GM12878 (cell line): ENCODE measurements around the gene UBA7. TPM values are rescaled to one million over a fixed set of nuclear protein-coding genes. Genes with fewer than 3 reads are reported as not detected.

ENCODE experiments used
- ATAC-seq: fragments of 200-7000 bp; cut with Tn5 transposase; 3 replicates; pipeline ENCODE4 v1.9.1; 2020; ENCODE audit warnings: mild to moderate bottlenecking, moderate library complexity
- BruUV-seq: library from RNA; stranded (reverse); fragments of 400-500 nt; replicated peaks from 2 replicates; lab custom pipeline; 2021; lab: Mats Ljungman, UMichigan
- CTCF ChIA-PET: fragments of 300-600 bp; sonication (Branson Sonifier 250); formaldehyde crosslinking; extraction: SDS; loops from one replicate; lab custom pipeline; 2021; ENCODE audit warnings: inconsistent platforms; lab: Yijun Ruan, JAX
- POLR2A ChIA-PET: fragments of 350-600 bp; formaldehyde crosslinking; extraction: SDS; loops from one replicate; lab custom pipeline; 2021; ENCODE audit warnings: inconsistent platforms; lab: Charles Lee
- RAD21 ChIA-PET: fragments of 300-600 bp; sonication (Branson Sonifier 250); formaldehyde crosslinking; loops from one replicate; lab custom pipeline; 2023; ENCODE audit warnings: antibody characterized with exemption; ENCODE audit not compliant: unreplicated experiment; lab: Charles Lee
- SMC1A ChIA-PET: fragments of 300-600 bp; sonication (Branson Sonifier 250); formaldehyde crosslinking; loops from one replicate; lab custom pipeline; 2023; ENCODE audit not compliant: unreplicated experiment, uncharacterized antibody; lab: Charles Lee
- DNase-seq: peaks from one replicate; pipeline ENCODE4 v3.0.0-alpha.2; 2011; ENCODE audit warnings: low read depth, low spot score
- FAIRE-seq: peaks from 3 replicates; lab custom pipeline; 2011; peaks lifted over from hg19 to GRCh38; lab: Jason Lieb, UNC
- H2AFZ ChIP-seq: 2 replicates; pipeline ENCODE4 v1.6.0; 2011; ENCODE audit warnings: low read depth, low read length, control low read depth; ENCODE audit not compliant: control insufficient read depth
- H3K27ac ChIP-seq: 2 replicates; pipeline ENCODE4 v1.5.1; 2011; ENCODE audit warnings: control low read depth; ENCODE audit not compliant: control insufficient read depth, insufficient read depth
- H3K27me3 ChIP-seq, 2 experiments: replicated peaks in 1 of 2; 2 replicates each; pipeline versions ENCODE4 v1.6.0 to v1.6.1; 2011; ENCODE audit warnings: low read length in 1 of 2; ENCODE audit not compliant: control insufficient read depth in 2 of 2, insufficient read depth in 2 of 2
- H3K36me3 ChIP-seq, 2 experiments: 2 replicates each; pipeline ENCODE4 v1.5.1; 2011; ENCODE audit warnings: low read length in 1 of 2; ENCODE audit not compliant: control insufficient read depth in 2 of 2, insufficient read depth in 2 of 2
- H3K4me1 ChIP-seq: 2 replicates; pipeline ENCODE4 v1.6.1; 2011; ENCODE audit warnings: mild to moderate bottlenecking, low read length, moderate library complexity, mixed read lengths; ENCODE audit not compliant: control insufficient read depth, insufficient read depth
- H3K4me2 ChIP-seq: 2 replicates; pipeline ENCODE4 v1.6.0; 2011; ENCODE audit warnings: control low read depth; ENCODE audit not compliant: control insufficient read depth, insufficient read depth
- H3K4me3 ChIP-seq: fragments of 200-600 bp; sonication (generic); 2 replicates; pipeline ENCODE4 v1.5.1; 2016
- H3K79me2 ChIP-seq: 2 replicates; pipeline ENCODE4 v1.6.0; 2011; ENCODE audit warnings: low read length; ENCODE audit not compliant: control insufficient read depth, insufficient read depth
- H3K9ac ChIP-seq: 2 replicates; pipeline ENCODE4 v1.8.0; 2011; ENCODE audit warnings: low read length, control low read depth, mixed read lengths; ENCODE audit not compliant: control insufficient read depth, insufficient read depth
- H3K9me3 ChIP-seq: replicated peaks from 3 replicates; pipeline ENCODE4 v1.5.1; 2011; ENCODE audit warnings: mild to moderate bottlenecking, low read length; ENCODE audit not compliant: control insufficient read depth, insufficient read depth
- H4K20me1 ChIP-seq: 2 replicates; pipeline ENCODE4 v1.6.0; 2011; ENCODE audit not compliant: control insufficient read depth, insufficient read depth
- BCL11A ChIP-seq: IDR thresholded peaks from 2 replicates; pipeline ENCODE4 v1.6.1; 2011; ENCODE audit warnings: low read depth, low read length
- CBX5 ChIP-seq: sonication (generic); IDR thresholded peaks from 2 replicates; pipeline ENCODE4 v1.6.1; 2016; ENCODE audit warnings: low read depth, moderate library complexity, mild to moderate bottlenecking, inconsistent platforms
- EGR1 ChIP-seq, 2 experiments: IDR thresholded peaks; 1 replicate in 1 of 2; 2 replicates in 1 of 2; pipeline ENCODE4 v1.6.1; 2011 to 2012; ENCODE audit warnings: low read depth in 2 of 2, low read length in 2 of 2, borderline replicate concordance in 1 of 2, mild to moderate bottlenecking in 1 of 2, moderate library complexity in 1 of 2
- HDAC2 ChIP-seq: fragments of 200-600 bp; sonication (generic); IDR thresholded peaks from 2 replicates; pipeline ENCODE4 v1.6.1; 2017
- RBBP5 ChIP-seq: fragments of 200-600 bp; sonication (generic); conservative IDR thresholded peaks from 2 replicates; pipeline ENCODE4 v1.6.1; 2016
- SIX5 ChIP-seq: IDR thresholded peaks from 2 replicates; pipeline ENCODE4 v1.6.1; 2011; ENCODE audit warnings: mild to moderate bottlenecking, low read depth, low read length, moderate library complexity; ENCODE audit not compliant: severe bottlenecking
- SMAD1 ChIP-seq: fragments of 450-650 bp; IDR thresholded peaks from 2 replicates; pipeline ENCODE4 v1.6.1; 2018; ENCODE audit warnings: mild to moderate bottlenecking, low read depth; ENCODE audit not compliant: partially characterized antibody
- SP1 ChIP-seq: IDR thresholded peaks from one replicate; pipeline ENCODE4 v1.6.1; 2011; ENCODE audit warnings: low read depth, low read length
- TARDBP ChIP-seq: IDR thresholded peaks from 2 replicates; pipeline ENCODE4 v1.6.1; 2016; ENCODE audit warnings: borderline replicate concordance
- ZBTB4 ChIP-seq: fragments of 450-650 bp; formaldehyde crosslinking; IDR thresholded peaks from 2 replicates; pipeline ENCODE4 v1.4.0; 2022; ENCODE audit warnings: mild to moderate bottlenecking, moderate library complexity
- ZNF622 ChIP-seq: fragments of 450-650 bp; IDR thresholded peaks from 2 replicates; pipeline ENCODE4 v1.6.1; 2017; ENCODE audit warnings: mild to moderate bottlenecking, inconsistent platforms
- WGBS: methylation state at CpG from one replicate; pipeline ENCODE4 v1.1.6; 2016; ENCODE audit warnings: low lambda C conversion rate; ENCODE audit not compliant: insufficient replicate concordance, insufficient coverage; ENCODE audit errors: missing lambda C conversion rate; 5-methylcytosine and 5-hydroxymethylcytosine counted together
- in situ Hi-C: fragments of 300-500 bp; cut with MboI; formaldehyde crosslinking; loops from 9 replicates; pipeline ENCODE4 v1.14.3; 2018; ENCODE audit warnings: mixed read lengths
- intact Hi-C: fragments of 100-400 bp; cut with micrococcal nuclease; formaldehyde crosslinking; loops from one replicate; pipeline ENCODE4 v1.14.2; 2022; ENCODE audit not compliant: unreplicated experiment
- polyA plus RNA-seq, 11 experiments: library from polyadenylated mRNA; depleted of rRNA in 4 of 11; unstranded in 6 of 11; stranded (reverse) in 5 of 11; fragments of >200 nt; fragmentation: Nextera tagmentation in 4 of 11; fragmentation: Illumina TruSeq in 1 of 11; extraction: Ambion mirVana in 4 of 11; extraction: Trizol in 1 of 11; gene quantifications; 1 replicate in 1 of 11; 2 replicates in 10 of 11; pipeline versions ENCODE4 v1.2.1 to v1.2.3, GENCODE V29; 2011 to 2016; ENCODE audit warnings: inconsistent platforms in 2 of 11, missing spikeins in 2 of 11, low read depth in 1 of 11
- total RNA-seq, 4 experiments: library from RNA; depleted of rRNA in 3 of 4; stranded (reverse); fragments of >200 nt in 3 of 4; fragmentation: Illumina TruSeq in 1 of 4; extraction: Trizol in 1 of 4; gene quantifications; 2 replicates each; pipeline versions ENCODE4 v1.2.1 to v1.2.3, GENCODE V29; 2013 to 2021
- TF ChIP-seq, protein P1 (sequence below): fragments of 450-650 bp; IDR thresholded peaks from 2 replicates; pipeline ENCODE4 v1.6.1; 2017; ENCODE audit warnings: mild to moderate bottlenecking, moderate library complexity
- TF ChIP-seq, protein P2 (sequence below): fragments of 450-650 bp; formaldehyde crosslinking; IDR thresholded peaks from 2 replicates; pipeline ENCODE4 v1.4.0; 2020; ENCODE audit warnings: mild to moderate bottlenecking, moderate library complexity

Gene UBA7
- total and polyA plus RNA-seq, 10 of the 15 experiments (the other 5 are each of a cell fraction or from before 2014, with no cell fraction given) = 11.8 to 116 (median 46.7) TPM

DNA sequence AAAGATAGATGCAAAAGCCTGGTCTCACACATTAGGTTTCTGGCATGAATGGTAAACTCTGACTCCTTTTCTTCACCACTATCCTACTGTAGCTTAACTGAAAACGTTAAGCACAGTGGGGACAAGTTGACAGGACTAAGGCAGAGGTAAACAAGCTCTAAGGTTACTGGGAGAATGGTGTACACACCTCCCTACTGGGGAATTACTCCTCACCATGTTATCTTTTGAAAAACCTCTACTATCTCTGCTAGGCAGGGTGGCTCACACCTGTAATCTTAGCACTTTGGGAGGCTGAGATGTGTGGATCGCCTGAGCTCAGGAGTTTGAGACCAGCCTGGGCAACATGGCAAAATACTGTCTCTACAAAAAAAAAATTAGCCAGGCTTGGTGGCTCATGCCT, 56.6 kb downstream of the UBA7 start:
- CTCF ChIA-PET = interaction anchor here (1.1 to 1.6 kb wide), 3 partner anchors 12 to 217 kb away, joined by 3 to 5 read pairs (median 3); no protein-coding TSS in a partner anchor
- no peaks in the 10 kb centered on the region for H3K4me1 ChIP-seq
- H3K79me2 ChIP-seq = no peaks in the 10 kb centered on the region; the same call in 1 of the 2 replicates
- FAIRE-seq (no peak), DNase-seq (no peak), ATAC-seq (no peak)
- no peak overlapping the region for H3K4me2 ChIP-seq
- intact Hi-C loops = no loop called here
- no peaks in the 10 kb centered on the region; the same call in 1 of the 2 replicates for H4K20me1 ChIP-seq
- no TSS peak for BruUV-seq
- in situ Hi-C loops = no loop called here
- no peak overlapping the region for H3K4me3 ChIP-seq
- H2AFZ ChIP-seq = no peak overlapping the region
- H3K27me3 ChIP-seq = no peaks in the 10 kb centered on the region
- WGBS = 96% methylated on average over 2 of the region's 2 CpGs
- SMC1A ChIA-PET = interaction anchor here (1.4 kb wide), 1 partner anchor 84 kb away, joined by 3 read pairs; no protein-coding TSS in a partner anchor
- H3K9me3 ChIP-seq = no peaks in the 10 kb centered on the region
- TF ChIP-seq CBX5 (no peak), SP1 (no peak), ZBTB4 (CRISPR knock-in tag) (no peak), BCL11A (no peak), SMAD1 (no peak), ZNF622 (no peak), RBBP5 (no peak), HDAC2 (no peak), SIX5 (no peak), EGR1 (IDR thresholded peaks at IDR 0.05; ENCODE audit: borderline replicate concordance in 1 of 2, low read depth in 2 of 2, low read length in 2 of 2) (no peak), TARDBP (no peak)
- TF ChIP-seq, protein P1, sequence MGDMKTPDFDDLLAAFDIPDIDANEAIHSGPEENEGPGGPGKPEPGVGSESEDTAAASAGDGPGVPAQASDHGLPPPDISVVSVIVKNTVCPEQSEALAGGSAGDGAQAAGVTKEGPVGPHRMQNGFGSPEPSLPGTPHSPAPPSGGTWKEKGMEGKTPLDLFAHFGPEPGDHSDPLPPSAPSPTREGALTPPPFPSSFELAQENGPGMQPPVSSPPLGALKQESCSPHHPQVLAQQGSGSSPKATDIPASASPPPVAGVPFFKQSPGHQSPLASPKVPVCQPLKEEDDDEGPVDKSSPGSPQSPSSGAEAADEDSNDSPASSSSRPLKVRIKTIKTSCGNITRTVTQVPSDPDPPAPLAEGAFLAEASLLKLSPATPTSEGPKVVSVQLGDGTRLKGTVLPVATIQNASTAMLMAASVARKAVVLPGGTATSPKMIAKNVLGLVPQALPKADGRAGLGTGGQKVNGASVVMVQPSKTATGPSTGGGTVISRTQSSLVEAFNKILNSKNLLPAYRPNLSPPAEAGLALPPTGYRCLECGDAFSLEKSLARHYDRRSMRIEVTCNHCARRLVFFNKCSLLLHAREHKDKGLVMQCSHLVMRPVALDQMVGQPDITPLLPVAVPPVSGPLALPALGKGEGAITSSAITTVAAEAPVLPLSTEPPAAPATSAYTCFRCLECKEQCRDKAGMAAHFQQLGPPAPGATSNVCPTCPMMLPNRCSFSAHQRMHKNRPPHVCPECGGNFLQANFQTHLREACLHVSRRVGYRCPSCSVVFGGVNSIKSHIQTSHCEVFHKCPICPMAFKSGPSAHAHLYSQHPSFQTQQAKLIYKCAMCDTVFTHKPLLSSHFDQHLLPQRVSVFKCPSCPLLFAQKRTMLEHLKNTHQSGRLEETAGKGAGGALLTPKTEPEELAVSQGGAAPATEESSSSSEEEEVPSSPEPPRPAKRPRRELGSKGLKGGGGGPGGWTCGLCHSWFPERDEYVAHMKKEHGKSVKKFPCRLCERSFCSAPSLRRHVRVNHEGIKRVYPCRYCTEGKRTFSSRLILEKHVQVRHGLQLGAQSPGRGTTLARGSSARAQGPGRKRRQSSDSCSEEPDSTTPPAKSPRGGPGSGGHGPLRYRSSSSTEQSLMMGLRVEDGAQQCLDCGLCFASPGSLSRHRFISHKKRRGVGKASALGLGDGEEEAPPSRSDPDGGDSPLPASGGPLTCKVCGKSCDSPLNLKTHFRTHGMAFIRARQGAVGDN = no peak
- TF ChIP-seq, protein P2, sequence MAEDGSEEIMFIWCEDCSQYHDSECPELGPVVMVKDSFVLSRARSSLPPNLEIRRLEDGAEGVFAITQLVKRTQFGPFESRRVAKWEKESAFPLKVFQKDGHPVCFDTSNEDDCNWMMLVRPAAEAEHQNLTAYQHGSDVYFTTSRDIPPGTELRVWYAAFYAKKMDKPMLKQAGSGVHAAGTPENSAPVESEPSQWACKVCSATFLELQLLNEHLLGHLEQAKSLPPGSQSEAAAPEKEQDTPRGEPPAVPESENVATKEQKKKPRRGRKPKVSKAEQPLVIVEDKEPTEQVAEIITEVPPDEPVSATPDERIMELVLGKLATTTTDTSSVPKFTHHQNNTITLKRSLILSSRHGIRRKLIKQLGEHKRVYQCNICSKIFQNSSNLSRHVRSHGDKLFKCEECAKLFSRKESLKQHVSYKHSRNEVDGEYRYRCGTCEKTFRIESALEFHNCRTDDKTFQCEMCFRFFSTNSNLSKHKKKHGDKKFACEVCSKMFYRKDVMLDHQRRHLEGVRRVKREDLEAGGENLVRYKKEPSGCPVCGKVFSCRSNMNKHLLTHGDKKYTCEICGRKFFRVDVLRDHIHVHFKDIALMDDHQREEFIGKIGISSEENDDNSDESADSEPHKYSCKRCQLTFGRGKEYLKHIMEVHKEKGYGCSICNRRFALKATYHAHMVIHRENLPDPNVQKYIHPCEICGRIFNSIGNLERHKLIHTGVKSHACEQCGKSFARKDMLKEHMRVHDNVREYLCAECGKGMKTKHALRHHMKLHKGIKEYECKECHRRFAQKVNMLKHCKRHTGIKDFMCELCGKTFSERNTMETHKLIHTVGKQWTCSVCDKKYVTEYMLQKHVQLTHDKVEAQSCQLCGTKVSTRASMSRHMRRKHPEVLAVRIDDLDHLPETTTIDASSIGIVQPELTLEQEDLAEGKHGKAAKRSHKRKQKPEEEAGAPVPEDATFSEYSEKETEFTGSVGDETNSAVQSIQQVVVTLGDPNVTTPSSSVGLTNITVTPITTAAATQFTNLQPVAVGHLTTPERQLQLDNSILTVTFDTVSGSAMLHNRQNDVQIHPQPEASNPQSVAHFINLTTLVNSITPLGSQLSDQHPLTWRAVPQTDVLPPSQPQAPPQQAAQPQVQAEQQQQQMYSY (CRISPR knock-in tag) = no peak
- POLR2A ChIA-PET = interaction anchor here (0.5 to 0.6 kb wide), 3 partner anchors 8 to 287 kb away, joined by 4 to 11 read pairs (median 5); partner anchors contain the start of gene DAG1
- H3K9ac ChIP-seq = no peak overlapping the region
- RAD21 ChIA-PET = no interaction called here
- no peaks in the 10 kb centered on the region; a peak in 2 of 4 replicates for H3K36me3 ChIP-seq
- no peak overlapping the region for H3K27ac ChIP-seq
